AG10803 (cell line): Measurements from ENCODE around the gene BNC2.

Experiments
- DNase-seq: peaks from one replicate; pipeline ENCODE4 v3.0.0; 2010; ENCODE audit warnings: low read depth
- H3K4me3 ChIP-seq: 2 replicates; pipeline ENCODE4 v1.5.1; 2011; ENCODE audit warnings: mild to moderate bottlenecking, low read length, control low read depth
- TF ChIP-seq, protein P1 (sequence below): conservative IDR thresholded peaks from 2 replicates; pipeline ENCODE4 v1.5.1; 2011; ENCODE audit warnings: mild to moderate bottlenecking, low read length, control low read depth, inconsistent platforms

The BNC2 gene

DNA sequence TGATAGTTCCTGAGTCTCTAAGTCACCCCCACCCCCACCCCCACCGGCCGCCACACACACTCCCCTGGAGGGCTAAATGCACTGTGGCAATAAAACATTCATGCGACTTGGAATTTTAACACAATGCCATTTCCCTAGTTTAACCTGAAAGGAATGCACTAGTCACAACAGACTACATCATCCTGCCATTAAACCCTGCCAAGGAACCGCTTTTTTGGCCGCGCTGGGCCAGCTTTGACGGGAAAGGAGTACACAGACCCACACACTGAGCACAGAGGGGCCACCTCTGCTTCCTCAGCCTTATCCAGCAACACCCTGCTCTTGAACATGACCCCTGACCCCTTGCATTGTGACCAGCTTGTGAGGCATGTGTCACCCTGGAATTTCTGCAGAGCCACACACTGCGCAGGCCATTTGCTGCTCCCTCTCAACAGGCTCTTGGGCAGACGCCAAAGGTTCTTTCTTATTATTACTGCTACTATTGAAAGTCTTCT, 165.3 kb downstream of the BNC2 start:
- TF ChIP-seq, protein P1, sequence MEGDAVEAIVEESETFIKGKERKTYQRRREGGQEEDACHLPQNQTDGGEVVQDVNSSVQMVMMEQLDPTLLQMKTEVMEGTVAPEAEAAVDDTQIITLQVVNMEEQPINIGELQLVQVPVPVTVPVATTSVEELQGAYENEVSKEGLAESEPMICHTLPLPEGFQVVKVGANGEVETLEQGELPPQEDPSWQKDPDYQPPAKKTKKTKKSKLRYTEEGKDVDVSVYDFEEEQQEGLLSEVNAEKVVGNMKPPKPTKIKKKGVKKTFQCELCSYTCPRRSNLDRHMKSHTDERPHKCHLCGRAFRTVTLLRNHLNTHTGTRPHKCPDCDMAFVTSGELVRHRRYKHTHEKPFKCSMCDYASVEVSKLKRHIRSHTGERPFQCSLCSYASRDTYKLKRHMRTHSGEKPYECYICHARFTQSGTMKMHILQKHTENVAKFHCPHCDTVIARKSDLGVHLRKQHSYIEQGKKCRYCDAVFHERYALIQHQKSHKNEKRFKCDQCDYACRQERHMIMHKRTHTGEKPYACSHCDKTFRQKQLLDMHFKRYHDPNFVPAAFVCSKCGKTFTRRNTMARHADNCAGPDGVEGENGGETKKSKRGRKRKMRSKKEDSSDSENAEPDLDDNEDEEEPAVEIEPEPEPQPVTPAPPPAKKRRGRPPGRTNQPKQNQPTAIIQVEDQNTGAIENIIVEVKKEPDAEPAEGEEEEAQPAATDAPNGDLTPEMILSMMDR: no peak
- peak; percentile 98 for DNase-seq
- peak overlapping the region; percentile 58 for H3K4me3 ChIP-seq

DNA sequence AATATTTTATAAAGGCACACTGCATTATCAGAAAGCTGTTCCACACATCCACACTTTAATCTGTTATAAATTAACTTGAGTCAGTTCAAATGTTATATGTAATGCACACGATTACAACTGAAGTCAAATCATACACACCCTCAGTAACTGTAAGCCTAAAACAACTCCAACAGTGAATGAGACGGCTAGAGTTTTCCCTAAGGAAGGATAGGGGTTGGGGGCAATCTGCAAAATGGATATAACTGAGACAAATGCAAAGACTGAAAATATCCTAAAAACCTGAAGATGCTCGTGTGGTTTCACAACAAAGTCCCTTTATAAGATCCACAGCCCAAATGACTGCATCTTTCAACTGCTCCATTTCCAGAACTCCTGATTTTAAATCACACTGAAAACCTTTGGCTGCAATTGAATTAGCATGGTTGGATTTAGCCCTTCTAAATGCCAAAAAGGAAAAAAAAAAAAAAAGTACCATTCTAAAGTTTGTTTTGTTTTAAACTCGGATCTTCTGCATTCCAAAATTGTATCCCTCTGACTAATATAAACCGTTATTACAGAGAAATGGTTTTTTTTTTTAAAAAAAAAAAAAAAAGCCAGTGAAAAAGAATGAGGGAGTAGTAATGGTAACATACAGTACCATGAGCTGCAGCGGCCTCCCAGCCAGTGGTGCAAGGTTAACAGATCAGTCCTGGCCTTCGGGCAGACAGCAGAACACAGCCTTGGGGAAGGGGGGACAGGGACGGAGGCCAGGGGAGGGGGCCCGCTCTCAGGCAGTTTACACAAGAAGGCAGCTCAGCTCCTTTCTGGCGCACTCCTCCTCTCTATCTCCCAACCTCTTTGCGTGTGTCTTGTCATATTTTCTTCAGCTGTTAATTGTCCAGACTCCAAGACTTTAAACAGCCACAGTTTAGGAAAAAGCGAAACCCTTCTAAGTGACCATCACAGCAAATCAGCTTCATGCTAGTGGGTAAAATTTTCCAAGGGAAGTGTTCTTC, 166.1 kb downstream of the BNC2 start:
- DNase-seq: peak; percentile 81

GRCh38 chr9:16701347-16701746, 169.1 kb downstream of the BNC2 start:
- TF ChIP-seq, protein P1: no peak
- no peak overlapping the region for H3K4me3 ChIP-seq
- DNase-seq: no peak

More for the DNA sequence above, 166.1 kb downstream of the BNC2 start:
- TF ChIP-seq, protein P1: no peak
- H3K4me3 ChIP-seq: peak overlapping the region; percentile 58

DNA sequence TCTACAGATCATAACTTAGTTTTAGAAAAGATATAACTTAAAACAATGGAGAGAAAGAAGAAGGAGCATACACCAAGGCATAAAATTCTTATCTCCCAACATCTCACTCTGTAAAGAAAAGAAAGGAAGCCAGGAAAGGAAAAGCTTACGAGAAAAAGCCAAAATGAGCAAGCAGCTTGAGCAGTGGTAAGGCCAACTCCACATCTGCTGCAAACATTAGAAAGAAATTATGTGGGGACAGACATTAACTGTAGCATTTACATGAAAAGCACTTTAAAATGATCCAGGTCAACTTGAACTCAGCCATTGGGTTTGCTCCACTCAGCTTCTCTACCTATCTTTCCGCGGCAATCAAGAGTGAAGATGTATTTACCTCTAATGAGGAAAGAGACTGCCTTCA, 176.9 kb downstream of the BNC2 start:
- H3K4me3 ChIP-seq: no peak overlapping the region
- TF ChIP-seq, protein P1: no peak
- DNase-seq: no peak

DNA sequence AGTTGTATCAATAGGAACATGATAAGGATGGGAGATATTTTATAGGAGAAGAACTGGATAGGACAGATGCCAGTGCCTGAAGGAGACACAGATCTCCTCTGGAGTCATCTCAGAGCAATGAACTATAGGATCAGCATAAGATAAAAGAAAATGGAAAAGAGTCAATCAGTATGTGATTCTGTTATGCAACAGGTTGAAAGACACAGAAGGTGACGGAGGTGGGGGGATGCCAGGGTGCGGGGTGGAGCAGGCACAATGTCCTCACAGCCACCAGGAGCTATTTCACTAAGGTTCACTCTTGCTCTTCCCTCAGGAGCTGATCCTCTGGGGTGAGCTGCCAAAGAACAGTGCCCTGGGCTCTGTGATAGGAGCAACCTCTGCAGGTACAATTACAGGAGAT, 179.8 kb downstream of the BNC2 start:
- H3K4me3 ChIP-seq: no peak overlapping the region
- TF ChIP-seq, protein P1: no peak

DNA sequence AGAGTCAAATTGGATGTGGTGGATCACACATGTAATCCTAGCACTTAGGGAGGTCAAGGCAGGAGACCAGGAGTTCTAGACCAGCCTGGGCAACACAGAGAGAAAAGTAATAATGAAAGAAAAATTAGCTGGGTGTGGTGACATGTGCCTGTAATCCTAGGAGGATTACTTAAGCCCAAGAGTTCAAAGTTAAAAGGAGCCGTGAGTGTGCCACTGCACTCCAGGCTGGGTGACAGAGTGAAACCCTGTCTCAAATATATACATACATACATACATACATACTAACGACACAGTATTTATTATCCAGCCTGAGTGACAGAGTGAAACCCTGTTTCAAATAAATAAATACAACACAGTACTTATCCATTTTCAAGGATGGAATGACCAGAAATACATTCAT, 180.3 kb downstream of the BNC2 start:
- DNase-seq: no peak
- TF ChIP-seq, protein P1: no peak
- no peak overlapping the region for H3K4me3 ChIP-seq

More for the DNA sequence above, 179.8 kb downstream of the BNC2 start:
- DNase-seq: no peak
